HL-60 (cell line): ENCODE measurements around the gene RNASE7.

Experiments used
- DNase-seq, 2 experiments: peaks; one replicate each; pipeline ENCODE4 v3.0.0-alpha.2; 2010 to 2020; ENCODE audit warnings: low read depth in 1 of 2, low spot score in 1 of 2
- H3K27ac ChIP-seq: fragments of 250-450 bp; sonication (Bioruptor Pico); replicated peaks from 2 replicates; pipeline ENCODE4 v1.5.1; 2020; ENCODE audit warnings: mild to moderate bottlenecking, moderate library complexity
- H3K27me3 ChIP-seq: fragments of 250-450 bp; sonication (Bioruptor Pico); 2 replicates; pipeline ENCODE4 v1.5.1; 2021; ENCODE audit warnings: mild to moderate bottlenecking, moderate library complexity; ENCODE audit not compliant: insufficient read depth, poor library complexity, severe bottlenecking
- H3K4me3 ChIP-seq: replicated peaks from 2 replicates; pipeline ENCODE4 v1.5.1; 2011; ENCODE audit warnings: mild to moderate bottlenecking, control low read depth, low read length; ENCODE audit not compliant: insufficient read depth
- CTCF ChIP-seq: IDR thresholded peaks from one replicate; pipeline ENCODE4 v1.5.1; 2011; ENCODE audit warnings: low read length, control low read depth, inconsistent platforms; ENCODE audit not compliant: insufficient read depth
- GABPA ChIP-seq: IDR thresholded peaks from 2 replicates; pipeline ENCODE4 v1.6.1; 2012; ENCODE audit warnings: low read depth
- POLR2AphosphoS5 ChIP-seq: IDR thresholded peaks from 2 replicates; pipeline ENCODE4 v1.6.1; 2012; ENCODE audit warnings: low read depth
- SPI1 ChIP-seq: IDR thresholded peaks from 2 replicates; pipeline ENCODE4 v1.6.1; 2012; ENCODE audit warnings: low read depth, mild to moderate bottlenecking, borderline replicate concordance
- long read RNA-seq: library from polyadenylated mRNA; unstranded; transcript quantifications from one replicate; pipeline ENCODE4 v2.0.0, GENCODE V29; 2020
- TF ChIP-seq, protein P1 (sequence below): IDR thresholded peaks from 2 replicates; pipeline ENCODE4 v1.6.1; 2012; ENCODE audit warnings: low read depth; ENCODE audit not compliant: insufficient replicate concordance

The RNASE7 gene, protein sequence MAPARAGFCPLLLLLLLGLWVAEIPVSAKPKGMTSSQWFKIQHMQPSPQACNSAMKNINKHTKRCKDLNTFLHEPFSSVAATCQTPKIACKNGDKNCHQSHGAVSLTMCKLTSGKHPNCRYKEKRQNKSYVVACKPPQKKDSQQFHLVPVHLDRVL
- long read RNA-seq, result 0 reads

DNA sequence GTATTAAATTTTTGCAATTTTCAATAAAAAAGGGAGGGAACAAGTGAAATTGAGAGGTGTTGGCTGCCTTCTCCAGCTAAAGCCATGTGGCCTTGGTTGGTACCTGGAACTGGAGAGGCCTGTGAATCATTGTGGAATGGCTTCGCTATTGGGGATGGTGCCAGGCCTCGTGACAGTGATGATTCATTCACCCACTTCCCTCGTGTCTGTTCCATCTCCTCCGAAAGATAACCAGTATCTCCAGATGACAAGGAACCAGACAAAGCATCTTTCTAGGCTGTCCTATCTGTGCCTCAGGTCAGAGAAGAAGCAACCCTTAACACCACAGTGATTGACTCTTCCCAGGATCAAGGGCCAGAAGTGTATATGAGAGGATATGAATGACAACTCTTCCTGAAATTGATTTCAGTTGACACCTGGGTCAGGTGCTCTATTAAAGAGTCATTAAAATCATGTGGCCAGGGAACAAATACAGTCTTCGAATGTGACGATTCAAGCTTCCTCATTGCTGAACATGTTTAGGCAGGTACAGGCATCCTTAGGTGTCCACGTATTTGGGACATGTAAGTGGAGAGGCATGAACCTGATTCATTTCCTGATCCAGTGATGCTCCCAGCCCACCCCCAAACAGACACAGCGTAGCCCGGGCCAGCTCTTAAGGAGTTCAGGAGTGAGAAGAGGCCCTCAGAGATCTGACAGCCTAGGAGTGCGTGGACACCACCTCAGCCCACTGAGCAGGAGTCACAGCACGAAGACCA is at the start of gene RNASE7:
RNASE7 (plus strand) TSS at position 687 of the 758 bp plus-strand sequence. CDS start 631 bp downstream, outside the sequence.
- TF ChIP-seq SPI1 (no peak), GABPA (no peak), POLR2AphosphoS5 (no peak), CTCF (no peak)
- TF ChIP-seq, protein P1, sequence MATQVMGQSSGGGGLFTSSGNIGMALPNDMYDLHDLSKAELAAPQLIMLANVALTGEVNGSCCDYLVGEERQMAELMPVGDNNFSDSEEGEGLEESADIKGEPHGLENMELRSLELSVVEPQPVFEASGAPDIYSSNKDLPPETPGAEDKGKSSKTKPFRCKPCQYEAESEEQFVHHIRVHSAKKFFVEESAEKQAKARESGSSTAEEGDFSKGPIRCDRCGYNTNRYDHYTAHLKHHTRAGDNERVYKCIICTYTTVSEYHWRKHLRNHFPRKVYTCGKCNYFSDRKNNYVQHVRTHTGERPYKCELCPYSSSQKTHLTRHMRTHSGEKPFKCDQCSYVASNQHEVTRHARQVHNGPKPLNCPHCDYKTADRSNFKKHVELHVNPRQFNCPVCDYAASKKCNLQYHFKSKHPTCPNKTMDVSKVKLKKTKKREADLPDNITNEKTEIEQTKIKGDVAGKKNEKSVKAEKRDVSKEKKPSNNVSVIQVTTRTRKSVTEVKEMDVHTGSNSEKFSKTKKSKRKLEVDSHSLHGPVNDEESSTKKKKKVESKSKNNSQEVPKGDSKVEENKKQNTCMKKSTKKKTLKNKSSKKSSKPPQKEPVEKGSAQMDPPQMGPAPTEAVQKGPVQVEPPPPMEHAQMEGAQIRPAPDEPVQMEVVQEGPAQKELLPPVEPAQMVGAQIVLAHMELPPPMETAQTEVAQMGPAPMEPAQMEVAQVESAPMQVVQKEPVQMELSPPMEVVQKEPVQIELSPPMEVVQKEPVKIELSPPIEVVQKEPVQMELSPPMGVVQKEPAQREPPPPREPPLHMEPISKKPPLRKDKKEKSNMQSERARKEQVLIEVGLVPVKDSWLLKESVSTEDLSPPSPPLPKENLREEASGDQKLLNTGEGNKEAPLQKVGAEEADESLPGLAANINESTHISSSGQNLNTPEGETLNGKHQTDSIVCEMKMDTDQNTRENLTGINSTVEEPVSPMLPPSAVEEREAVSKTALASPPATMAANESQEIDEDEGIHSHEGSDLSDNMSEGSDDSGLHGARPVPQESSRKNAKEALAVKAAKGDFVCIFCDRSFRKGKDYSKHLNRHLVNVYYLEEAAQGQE, result no peak
- no peak within 1 kb of the TSS for H3K27ac ChIP-seq
- no peak within 1 kb of the TSS for H3K4me3 ChIP-seq
- H3K27me3 ChIP-seq, result no peaks in the 10 kb centered on the region
- no peak for DNase-seq

DNA sequence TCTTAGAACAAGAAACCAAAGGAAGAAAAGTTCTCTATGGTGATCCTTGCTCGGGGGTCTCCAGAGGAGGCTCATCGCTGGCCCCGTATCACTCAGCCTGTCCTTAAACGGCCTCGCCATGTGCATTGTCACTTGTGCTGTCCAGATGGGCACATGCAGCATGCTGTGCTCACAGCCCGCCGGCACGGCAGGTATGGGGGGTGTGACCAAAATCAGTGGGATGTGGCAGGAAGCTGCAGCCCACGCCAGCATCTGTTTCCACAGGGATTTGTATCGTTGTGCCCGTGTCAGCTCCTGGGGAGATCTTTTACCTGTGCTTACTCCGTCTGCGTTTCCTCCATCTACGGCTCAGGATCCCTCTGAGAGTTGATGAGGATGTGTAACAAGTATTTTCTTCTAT is 45.6 kb upstream of the RNASE7 start:
- no peaks in the 10 kb centered on the region for H3K27me3 ChIP-seq
- H3K27ac ChIP-seq, result no peak overlapping the region
- TF ChIP-seq SPI1, result no peak
- no peak for TF ChIP-seq POLR2AphosphoS5
- no peak for TF ChIP-seq GABPA
- no peak for TF ChIP-seq CTCF
- TF ChIP-seq, protein P1, result no peak

GRCh38 chr14:20997115-20997514 is 45.0 kb upstream of the RNASE7 start:
- TF ChIP-seq GABPA (no peak), CTCF (no peak), SPI1 (no peak), POLR2AphosphoS5 (no peak)
- TF ChIP-seq, protein P1, result no peak
- DNase-seq, result no peak
- Histone ChIP-seq H3K27ac (no peak overlapping the region), H3K27me3 (no peaks in the 10 kb centered on the region), H3K4me3 (no peak overlapping the region)

More for the DNA sequence above, 45.6 kb upstream of the RNASE7 start:
- no peak for DNase-seq
- H3K4me3 ChIP-seq, result no peak overlapping the region
